HK-2 (cell line): Measurements from ENCODE around the gene WFS1.
A peak's percentile ranks its signal among the peaks of the same experiment; 100 is the strongest.

ENCODE experiments used
- DNase-seq: peaks from one replicate; pipeline ENCODE4 v3.0.0-alpha.2; 2018; ENCODE audit not compliant: unreplicated experiment

Gene WFS1

DNA sequence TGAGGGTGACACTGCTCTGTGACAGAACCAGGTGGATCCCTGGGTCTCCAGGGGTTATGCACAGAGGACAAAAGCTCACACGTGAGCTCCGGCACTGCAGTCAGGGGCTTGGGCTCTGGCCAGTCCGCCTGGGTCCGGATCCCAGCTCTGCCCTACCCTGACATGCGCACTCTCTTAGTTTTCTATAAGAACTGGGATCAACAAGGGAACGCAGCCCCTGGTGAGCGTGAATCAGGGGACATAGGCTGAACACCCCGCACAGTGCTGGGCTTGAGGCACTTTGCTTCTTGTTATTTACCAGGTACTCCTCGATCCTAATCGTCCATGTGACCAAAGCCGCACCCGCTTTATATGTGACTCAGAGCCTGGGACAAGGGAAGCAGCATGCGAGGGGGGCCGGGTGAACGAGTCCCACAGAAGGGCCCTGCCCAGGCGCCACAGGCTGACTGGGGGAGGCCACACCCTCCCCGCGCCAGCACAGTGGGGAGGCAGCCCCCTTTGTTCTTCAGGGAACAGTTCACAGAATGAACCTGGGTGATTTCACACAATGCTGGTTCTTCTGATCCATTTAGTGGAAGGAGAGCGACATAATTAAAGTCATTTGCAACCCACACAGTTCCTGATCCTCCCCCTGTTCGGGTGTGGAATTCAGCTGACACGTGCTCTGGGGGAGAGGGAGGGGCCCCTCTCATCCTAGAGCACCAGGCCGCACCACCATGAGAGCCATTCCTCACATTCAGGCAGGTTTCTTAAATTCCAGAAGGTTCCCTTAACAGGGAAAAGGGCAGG is 55.5 kb downstream of the WFS1 start:
- DNase-seq: no peak

DNA sequence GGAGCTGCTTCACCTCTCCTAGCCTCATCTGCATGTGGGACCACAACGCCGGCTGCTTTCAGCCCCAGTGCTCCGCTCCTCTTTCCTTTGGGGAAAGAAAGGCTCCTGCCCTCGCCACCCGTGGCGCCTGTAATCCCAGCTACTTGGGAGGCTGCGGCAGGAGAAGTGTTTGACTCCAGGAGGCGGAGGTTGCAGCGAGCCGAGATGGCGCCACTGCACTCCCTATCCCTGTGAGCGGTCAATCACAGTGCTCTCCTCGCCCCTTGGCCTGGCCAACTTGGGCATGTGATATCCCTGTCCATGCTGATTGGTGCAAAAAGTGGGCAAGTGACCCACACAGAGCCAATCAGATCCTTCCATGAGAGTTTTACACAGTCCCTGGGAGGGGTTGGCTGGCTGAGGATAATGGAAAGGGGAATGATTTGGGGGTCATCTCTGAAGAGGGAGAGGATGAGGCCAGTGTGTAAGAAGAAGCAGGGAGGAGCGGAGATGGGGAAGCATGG is 56.2 kb downstream of the WFS1 start:
- DNase-seq: no peak

DNA sequence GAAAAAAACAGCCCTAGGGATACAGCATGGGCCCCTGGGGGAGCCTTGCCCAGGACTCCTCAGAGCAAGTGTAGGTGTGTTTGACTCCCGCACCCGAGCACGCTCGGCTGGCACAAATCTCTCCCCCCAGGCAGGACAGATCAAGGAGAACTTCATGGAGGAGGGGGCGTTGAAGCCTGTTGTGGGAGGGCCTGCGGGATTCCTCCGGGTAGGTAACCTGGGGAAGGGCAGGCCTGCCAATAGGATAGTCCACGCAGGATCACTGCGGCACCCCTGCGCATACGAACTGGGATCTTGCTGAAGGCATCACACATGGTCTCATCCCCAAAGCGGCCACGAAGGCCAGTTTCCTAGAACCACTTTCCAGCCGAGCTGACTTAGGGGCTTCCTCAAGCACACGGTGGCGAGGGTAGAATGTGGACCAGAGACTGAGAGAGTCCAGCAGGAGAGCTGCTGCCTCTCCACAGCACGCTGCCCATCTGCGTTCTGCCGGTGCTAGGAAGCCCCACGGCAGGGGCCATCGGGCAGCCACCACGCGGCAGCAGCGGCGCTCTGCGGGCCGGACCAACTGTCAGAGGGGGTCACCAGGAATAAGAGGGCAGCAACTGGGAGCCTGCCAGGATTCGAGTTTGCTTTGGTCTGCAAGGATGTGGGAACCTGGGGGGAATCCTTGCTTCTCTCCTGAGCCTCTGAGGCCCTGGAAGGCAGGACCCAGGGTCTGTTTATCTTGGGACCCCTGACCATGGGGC is 56.8 kb downstream of the WFS1 start:
- no peak for DNase-seq

DNA sequence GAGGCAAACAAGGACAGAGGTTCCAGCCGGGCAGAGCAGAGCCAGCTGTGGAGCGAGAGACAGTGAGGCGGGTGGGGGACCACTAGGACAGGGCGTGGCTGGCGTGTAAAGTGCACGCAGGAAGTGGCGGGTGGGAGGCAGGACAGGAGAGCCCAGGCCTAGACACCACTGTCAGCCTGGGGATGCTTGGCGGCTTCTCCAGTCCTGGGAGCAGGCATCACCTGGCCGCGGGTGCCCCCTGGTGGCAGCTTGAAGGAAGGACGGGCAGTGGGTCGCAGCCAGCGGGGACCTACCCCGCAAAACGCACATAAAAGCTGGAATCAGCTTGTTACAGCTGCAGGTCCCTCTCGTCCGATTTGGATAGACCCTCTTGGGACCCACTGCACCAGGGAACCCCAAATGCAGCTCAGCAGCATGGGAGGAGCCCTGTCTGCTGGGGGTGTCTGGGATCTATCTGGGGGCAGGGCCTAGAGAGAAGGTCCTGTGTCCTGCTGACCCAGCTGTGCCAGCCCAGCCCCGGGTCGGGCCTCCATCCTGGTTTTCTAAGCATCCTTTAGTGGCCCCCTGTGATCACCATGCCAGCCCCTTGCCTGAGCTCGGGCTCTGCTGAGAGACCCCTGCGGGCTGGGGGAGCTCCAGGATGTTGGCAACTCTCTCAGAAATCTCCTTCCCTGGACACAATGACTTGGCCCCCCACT is 57.7 kb downstream of the WFS1 start:
- DNase-seq: peak; percentile 86

DNA sequence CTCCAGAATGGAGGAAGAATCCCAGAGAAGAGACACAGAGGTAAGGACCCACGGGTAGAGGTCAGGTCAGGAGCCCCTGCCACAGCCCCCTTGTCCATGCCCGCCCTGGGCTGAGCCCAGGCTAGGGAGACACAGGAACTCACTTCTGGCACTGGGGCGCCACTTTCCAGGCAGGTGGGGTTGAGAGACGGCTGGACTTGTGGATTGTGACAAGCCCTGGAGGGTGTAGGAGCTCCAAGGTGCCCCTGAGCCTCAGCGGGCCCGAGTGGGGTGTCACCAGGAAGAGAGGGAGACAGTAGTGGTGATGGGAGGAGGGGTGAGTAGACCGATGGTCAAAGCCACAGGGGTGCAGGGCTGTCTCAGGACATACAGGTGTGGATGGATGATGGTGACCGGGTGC is 58.9 kb downstream of the WFS1 start:
- no peak for DNase-seq

DNA sequence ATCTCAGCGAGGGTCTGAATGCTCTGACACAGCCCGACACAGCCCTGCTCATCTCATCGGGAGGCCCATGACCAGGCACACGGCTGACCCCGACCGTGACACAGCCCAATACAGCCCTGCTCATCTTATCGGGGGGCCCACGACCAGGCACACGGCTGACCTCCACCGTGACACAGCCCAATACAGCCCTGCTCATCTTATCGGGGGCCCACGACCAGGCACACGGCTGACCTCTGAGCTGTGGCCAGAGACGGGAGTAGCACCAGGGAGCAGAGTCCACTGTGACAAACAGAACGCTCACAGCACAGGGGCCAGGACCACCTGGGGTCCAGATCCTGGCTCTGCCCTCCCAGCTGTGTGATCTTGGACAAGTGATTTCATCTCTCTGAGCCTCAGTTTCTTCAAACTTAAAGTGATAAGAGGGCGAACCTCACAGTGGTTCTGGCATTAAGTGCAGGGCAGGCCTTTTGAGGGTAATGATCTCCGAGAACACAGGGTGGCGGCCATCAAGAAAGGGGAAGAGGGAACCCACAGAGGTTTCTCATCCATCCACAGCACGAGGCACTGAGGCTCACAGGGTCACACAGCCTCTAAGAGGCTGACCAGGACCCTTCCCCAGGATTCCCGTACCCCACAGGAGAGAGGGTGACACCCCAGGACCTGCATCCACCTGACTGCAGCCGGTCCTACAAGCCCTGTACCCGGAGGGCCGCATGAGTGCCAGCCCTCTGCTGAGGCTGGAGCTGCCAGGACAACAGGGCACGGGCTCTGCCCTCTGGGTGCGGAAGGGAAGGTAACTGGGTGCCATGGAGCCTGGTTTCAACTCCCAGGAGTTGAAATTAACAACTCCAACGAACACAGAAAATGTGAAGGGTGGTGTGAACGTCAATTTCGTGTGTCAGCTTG is 60.1 kb downstream of the WFS1 start:
- no peak for DNase-seq

DNA sequence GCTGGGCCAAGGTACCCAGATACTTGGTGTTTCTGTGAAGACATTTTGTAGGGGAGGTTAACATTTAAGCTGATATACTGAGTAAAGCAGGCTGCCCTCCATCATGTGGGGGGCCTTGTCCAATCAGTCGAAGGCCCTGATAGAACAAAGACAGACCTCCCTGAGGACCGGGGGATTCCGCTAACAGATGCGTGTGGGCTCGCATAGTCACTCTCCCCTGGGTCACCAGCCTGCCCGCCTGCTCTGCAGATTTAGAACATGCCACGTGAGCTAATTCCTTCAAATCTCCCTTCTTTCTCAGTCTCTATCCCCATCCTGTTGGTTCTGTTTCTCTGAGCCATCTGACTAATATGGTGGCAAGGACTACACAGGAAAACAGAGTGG is 60.7 kb downstream of the WFS1 start:
- DNase-seq: no peak

DNA sequence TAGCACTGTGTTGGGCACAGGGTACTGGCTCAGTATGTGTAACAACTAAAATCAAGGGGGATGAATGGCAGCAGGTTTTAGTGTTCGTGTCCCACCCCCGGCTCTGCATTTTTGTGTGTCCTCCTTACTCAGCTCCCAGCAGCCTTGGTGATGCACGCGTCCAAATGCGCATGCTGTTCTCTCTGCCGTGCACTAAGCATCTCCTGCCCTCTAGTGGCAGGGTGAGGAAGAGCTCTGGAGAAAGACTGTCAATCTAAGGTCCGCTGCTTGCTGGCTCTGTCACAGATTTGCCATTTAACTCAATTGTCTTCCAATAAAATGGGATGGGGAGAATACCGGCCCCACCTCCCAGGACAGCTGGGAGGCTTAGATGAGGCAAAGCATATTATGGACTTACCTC is 61.4 kb downstream of the WFS1 start:
- no peak for DNase-seq

DNA sequence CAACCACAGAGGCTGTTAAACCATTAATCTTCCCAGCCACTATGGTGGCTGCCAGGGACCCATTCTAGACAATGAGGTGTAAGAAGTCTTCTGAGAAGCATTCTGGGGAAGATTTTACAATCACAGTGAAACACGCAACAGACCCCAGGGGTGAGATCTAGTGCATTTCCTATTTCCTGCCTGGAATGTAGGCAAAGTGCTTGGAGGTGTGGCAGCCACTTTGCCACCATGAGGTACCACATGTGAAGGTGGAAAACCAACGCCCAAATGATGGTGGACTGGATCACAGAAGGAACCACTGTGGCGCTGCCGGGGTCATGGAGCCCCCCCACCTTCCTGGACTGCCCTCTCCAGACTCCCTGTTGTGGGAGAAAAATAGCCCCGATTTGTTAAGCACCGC is 61.8 kb downstream of the WFS1 start:
- no peak for DNase-seq

DNA sequence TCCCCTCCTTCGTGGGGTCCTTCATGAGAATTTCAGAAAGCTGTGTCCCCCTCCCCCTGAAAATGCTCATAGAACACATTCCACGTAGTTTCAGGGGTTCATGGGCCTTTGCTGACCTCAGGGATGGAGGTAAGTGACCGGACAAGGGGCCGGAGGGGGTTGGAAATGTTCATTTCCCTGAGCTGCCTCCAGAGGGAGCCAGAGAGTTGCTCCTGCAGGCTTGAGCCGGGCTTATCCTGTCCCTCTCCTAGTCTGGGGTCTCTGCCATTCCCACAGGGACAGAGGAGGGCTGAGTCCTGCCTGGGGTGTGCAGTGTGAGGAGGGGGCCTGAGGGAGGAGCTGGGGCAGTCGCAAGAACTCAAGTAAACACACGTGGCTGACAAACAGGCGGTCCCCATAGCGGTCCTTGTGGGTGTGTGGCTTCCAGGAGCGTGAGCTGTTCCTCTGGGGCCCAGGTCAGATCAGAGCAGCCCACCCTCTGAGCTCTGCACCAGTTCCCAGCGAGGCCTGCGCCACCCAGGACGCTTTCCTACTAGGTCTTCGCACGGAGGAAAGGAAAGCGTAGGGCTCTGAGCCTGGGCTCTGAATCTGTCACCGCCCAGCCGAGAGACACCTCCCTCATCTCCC is 62.5 kb downstream of the WFS1 start:
- peak; percentile 50 for DNase-seq

DNA sequence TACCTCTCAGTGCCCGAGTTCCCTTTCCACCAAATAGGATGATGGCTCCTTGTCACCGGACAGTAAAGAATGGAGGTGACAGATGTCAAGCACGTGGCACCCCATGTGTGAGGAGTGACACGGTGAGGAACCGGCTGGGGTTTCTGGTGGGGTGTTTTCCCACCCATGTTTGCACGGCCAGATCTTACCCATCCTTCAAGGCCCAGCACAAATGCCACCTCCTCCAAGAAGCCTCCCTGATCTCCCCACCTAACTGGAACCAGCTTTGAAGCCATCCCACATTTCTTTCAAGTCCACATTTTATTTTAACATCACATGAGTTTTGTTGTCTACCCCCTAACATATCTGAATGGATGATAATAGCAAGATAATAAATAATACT is 63.0 kb downstream of the WFS1 start:
- no peak for DNase-seq

DNA sequence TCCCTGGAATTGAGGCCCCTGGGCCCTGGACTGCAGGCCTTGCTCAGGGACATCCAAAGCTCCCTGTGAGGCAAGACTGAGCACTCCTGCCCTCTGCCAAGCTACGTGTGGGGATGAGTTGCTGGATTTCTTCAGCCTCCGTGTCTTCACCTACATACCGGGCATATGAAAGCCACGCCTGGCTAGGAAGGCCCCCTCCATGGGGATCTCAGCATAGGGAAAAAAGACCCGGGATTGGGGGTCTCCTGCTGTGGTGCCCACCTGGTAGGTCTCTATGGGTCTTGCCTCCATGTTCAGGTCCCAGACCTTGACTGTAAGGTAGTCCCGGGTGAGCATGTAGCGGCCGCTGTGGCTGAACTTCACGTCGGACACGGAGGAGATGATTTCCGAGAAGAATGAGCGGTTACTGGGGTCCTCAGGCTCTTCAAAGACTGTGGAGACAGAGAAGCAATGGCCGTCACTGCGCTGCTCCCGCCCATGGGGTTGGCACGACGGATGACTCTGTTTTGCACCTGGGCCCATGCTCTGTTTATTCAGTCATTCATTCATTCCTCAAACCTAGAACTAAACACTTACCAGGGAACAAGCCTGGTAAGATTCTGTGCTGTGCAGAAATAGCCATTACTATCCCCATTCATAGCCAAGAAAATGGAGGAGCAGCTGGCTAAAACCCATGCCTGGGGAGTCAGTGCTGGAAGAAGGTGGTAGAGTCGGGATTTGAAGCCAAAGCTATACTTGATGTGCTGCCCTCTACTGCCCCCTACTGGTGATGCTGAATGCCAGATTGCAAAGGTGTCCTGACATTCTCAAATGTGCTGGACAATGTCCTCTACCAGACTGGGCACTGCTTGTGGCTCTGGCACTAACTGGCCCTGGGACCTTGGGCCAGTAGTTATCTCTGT is 63.9 kb downstream of the WFS1 start:
- DNase-seq: no peak

DNA sequence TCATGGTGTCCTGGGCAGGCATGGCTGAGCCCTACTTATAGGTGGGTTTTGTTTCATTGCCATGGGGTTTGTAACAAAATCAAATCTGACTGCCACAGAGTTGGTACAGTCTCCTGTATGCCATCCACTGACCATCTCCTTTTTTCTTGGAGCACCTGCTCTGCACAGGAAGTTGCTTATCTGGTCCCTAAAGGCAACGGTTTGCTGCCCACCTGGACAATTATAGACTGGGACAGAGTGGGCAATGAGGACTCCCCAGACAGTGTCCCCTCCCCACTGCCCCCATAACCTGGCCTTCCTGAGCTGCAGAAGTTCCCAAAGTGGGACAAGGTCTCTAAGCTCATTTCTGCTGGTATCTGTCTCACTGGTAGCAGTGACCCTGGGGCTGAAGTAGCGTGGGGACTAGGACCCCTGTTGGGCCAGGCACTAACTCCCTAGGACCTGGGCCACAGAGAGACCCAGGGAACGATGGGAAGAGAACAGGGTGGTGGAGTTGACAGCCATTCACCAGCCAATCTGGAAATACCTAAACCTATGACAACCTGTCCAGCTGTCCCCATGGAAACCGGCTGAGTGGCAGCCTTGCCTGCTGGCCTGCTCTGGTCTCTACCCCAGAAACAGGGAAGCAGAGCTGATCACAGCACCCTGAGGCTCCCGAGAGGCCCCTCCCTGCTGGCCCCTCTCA is 64.7 kb downstream of the WFS1 start:
- no peak for DNase-seq

DNA sequence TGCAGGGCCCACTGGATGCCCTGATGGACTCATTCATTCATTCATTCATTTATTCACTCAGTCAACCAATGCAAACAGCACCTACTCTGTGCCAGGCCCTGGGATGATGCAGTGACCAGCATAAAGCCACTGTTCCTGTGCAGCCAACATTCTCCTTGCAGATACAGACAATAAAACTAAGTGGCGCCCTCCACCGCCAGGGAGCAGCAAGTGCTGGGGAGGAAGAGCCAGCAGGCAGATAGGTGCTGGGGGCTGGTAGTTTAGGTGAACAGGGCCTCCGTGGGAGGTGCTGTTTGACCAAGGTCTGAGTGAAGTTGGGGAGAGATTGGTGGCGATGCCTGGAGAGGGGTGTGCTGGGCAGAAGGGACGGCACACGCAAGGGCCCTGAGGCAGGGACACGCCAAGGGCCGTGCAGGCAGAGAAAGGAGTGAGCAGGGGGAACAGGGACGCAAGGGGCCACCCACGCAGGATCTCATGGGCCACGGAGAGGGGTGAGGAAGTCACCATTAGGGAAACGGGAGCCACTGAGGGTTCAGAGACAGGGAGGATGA is 65.5 kb downstream of the WFS1 start:
- DNase-seq: no peak

DNA sequence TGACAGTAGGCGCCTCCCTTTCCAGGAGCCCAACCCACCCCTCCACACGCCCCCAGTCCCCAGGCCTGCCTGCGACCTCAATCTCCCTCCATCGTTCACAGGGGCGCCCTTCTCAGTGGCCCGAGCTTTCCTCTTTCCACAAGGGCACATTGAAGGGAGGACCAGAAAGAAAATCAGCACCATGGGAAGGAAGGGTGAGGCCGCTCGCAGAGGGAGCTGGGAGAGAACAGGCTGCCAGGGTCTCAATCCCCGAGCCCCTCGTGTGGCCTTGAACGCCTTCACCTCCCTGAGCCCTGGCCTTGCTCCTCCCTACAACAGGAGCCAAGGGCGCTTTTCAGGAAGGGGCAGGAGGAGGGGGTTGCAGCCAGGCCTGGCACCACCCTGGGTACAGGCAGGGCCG is 66.5 kb downstream of the WFS1 start:
- DNase-seq: no peak

DNA sequence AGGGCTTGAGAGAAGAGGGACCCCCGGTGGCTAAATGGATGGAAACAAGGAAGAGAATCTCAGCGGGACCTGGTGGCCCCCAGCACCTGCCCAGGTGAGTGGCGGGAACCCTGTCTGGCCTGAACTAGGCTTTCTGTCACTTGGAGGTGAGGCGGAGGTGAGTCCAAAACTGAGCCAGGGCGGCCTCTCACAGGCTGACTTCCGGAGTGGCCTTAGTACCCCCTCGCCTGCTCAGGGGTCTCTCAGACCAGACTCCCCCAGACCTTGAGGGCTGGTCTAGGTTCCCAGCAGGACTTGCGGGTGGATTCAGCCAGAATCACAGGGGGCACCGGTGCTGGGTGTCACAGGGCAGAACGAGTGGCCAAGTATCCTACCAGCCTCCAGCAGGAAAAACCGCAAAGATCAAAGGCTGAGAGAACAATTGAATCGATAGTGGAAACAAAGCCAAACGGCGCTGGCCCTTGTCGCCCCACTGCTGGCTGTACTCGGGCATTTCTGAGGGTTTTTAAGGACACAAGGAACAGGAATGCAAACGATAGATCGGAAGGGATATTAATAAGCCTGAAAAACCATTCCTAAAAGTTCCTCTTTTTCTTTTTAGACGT is 67.8 kb downstream of the WFS1 start:
- DNase-seq: no peak

DNA sequence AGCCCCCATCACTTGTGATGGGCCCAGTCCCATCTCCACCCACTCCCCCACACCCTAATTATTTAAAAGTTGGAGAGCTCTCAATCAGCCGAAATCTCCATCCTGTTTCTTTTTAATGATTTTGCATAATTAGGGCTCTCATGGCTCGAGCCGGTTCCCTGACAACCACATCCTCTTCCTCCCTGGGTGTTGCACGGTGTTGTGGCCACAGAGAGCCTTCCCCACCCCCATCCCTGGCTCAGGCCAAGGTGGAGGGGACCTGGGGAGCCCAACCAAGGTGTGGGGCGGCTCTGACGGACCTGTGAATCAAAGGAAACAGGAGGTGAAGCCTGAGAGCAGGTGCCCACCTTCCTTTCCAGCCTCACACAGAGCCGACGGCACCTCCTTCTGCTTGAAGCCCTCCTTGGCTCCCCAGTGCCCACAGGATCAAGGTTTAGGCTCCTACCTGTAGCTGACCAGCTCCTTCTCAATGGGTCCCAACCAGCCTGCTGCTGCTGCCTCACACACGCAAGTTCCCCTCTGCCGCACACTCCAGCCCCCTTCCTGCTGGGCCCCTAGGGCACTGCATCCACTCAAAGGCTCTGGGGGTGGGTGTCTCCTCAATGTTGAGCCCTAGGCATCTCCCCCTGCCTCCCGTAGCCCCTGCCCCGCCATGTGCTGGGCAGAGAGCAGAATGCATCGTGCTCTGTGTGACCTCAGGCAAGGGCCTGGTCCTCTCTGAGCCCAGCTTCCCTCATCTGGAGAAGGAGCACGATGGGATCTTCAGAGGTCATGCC is 68.7 kb downstream of the WFS1 start:
- DNase-seq: no peak
